ENCODE results near the gene PRDM5.

DNA sequence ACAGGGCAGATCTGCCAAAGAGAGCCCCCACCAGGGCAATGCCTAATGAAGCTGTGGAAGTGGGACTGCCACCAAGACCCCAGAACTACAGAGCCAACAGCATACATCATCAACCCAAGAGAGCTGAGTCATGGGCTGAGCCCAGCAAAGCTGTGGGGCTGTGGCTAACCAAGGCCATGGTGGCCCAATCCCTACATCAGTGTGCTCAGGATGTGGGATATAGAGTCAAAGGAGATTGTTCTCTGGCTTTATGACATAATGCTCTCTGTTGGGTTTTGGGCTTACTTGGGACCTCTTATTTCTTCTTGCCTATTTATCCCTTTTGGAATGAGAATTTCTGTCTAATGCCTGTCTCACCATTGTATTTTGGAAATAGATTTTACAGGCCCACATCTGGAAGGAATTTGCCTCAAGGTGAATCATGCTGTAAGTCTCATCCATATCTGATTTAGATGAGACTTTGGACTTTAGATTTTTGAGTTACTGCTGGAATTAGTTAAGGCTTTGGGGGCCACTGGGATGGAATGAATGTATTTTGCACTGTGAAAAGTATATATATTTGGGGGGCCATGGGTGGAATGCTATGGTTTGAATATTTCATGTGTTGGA lies 5.4 kb upstream of the PRDM5 start:
- TF ChIP-seq SMARCB1 (IDR thresholded peaks at IDR 0.05; ENCODE audit: insufficient read length, low read depth) (no peak), MXI1 (IDR thresholded peaks at IDR 0.05; ENCODE audit: low read depth, low read length) (no peak), DPF2 (IDR thresholded peaks at IDR 0.05) (no peak), ZNF12 (CRISPR knock-in tag; IDR thresholded peaks at IDR 0.05) (no peak)
- TF ChIP-seq, protein P1, sequence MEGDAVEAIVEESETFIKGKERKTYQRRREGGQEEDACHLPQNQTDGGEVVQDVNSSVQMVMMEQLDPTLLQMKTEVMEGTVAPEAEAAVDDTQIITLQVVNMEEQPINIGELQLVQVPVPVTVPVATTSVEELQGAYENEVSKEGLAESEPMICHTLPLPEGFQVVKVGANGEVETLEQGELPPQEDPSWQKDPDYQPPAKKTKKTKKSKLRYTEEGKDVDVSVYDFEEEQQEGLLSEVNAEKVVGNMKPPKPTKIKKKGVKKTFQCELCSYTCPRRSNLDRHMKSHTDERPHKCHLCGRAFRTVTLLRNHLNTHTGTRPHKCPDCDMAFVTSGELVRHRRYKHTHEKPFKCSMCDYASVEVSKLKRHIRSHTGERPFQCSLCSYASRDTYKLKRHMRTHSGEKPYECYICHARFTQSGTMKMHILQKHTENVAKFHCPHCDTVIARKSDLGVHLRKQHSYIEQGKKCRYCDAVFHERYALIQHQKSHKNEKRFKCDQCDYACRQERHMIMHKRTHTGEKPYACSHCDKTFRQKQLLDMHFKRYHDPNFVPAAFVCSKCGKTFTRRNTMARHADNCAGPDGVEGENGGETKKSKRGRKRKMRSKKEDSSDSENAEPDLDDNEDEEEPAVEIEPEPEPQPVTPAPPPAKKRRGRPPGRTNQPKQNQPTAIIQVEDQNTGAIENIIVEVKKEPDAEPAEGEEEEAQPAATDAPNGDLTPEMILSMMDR (IDR thresholded peaks at IDR 0.05 in 2 of 3, conservative IDR thresholded peaks at IDR 0.05 in 1 of 3; ENCODE audit: insufficient read depth in 2 of 3, low read depth in 1 of 3, low read length in 3 of 3): no peak
